H9 (cell line): Measurements from ENCODE around the gene IFT81. TPM values are rescaled to one million over a fixed set of nuclear protein-coding genes. Genes with fewer than 3 reads are reported as not detected.

ENCODE experiments used
- DNase-seq: peaks from one replicate; pipeline ENCODE4 v3.0.0-alpha.2; 2017
- H2AFZ ChIP-seq: one replicate; pipeline ENCODE4 v1.6.1; 2013; ENCODE audit warnings: mild to moderate bottlenecking, low read length, control low read depth, moderate library complexity
- H2AK5ac ChIP-seq: 2 replicates; pipeline ENCODE4 v1.6.1; 2013; ENCODE audit warnings: low read length, control low read depth, mixed read lengths; ENCODE audit not compliant: insufficient read length
- H2BK120ac ChIP-seq: one replicate; pipeline ENCODE4 v1.6.1; 2013; ENCODE audit warnings: low read depth, mild to moderate bottlenecking, low read length, control low read depth, inconsistent platforms; ENCODE audit not compliant: poor library complexity, severe bottlenecking
- H2BK12ac ChIP-seq: 2 replicates; pipeline ENCODE4 v1.6.1; 2013; ENCODE audit warnings: low read length, control low read depth, mixed read lengths, low read depth; ENCODE audit not compliant: insufficient read length
- H2BK15ac ChIP-seq: 2 replicates; pipeline ENCODE4 v1.6.1; 2013; ENCODE audit warnings: low read depth, low read length, control low read depth
- H2BK20ac ChIP-seq: one replicate; pipeline ENCODE4 v1.6.1; 2013; ENCODE audit warnings: low read depth, mild to moderate bottlenecking, low read length, control low read depth, inconsistent platforms; ENCODE audit not compliant: poor library complexity, severe bottlenecking
- H2BK5ac ChIP-seq: 2 replicates; pipeline ENCODE4 v1.6.1; 2013; ENCODE audit warnings: low read length, control low read depth, mixed read lengths; ENCODE audit not compliant: insufficient read length
- H3K14ac ChIP-seq: 2 replicates; pipeline ENCODE4 v1.6.1; 2013; ENCODE audit warnings: low read length, control low read depth; ENCODE audit not compliant: insufficient read depth
- H3K18ac ChIP-seq: 2 replicates; pipeline ENCODE4 v1.6.1; 2013; ENCODE audit warnings: low read depth, mild to moderate bottlenecking, mixed read lengths, low read length, control low read depth; ENCODE audit not compliant: insufficient read length
- H3K23ac ChIP-seq: 2 replicates; pipeline ENCODE4 v1.6.1; 2013; ENCODE audit warnings: low read length, control low read depth, mixed read lengths, low read depth; ENCODE audit not compliant: insufficient read length
- H3K23me2 ChIP-seq: 2 replicates; pipeline ENCODE4 v1.6.1; 2013; ENCODE audit warnings: low read depth, mild to moderate bottlenecking, mixed read lengths, low read length, control low read depth; ENCODE audit not compliant: insufficient read length, poor library complexity, severe bottlenecking
- H3K27ac ChIP-seq: 2 replicates; pipeline ENCODE4 v1.5.1; 2013; ENCODE audit warnings: low read length, control low read depth, mixed read lengths, low read depth; ENCODE audit not compliant: insufficient read length
- H3K27me3 ChIP-seq: 2 replicates; pipeline ENCODE4 v1.6.1; 2013; ENCODE audit warnings: low read length, control low read depth, inconsistent platforms; ENCODE audit not compliant: insufficient read depth
- H3K4ac ChIP-seq: 2 replicates; pipeline ENCODE4 v1.6.1; 2013; ENCODE audit warnings: low read depth, mild to moderate bottlenecking, control low read depth, inconsistent platforms, low read length, moderate library complexity
- H3K4me1 ChIP-seq: 2 replicates; pipeline ENCODE4 v1.6.1; 2013; ENCODE audit warnings: low read length, control low read depth, inconsistent platforms; ENCODE audit not compliant: insufficient read depth
- H3K4me2 ChIP-seq: 2 replicates; pipeline ENCODE4 v1.6.1; 2013; ENCODE audit warnings: low read length, control low read depth, mixed read lengths; ENCODE audit not compliant: insufficient read length, insufficient read depth
- H3K56ac ChIP-seq: 2 replicates; pipeline ENCODE4 v1.6.1; 2013; ENCODE audit warnings: low read depth, mild to moderate bottlenecking, mixed read lengths, low read length, control low read depth; ENCODE audit not compliant: insufficient read length
- H3K79me1 ChIP-seq: 2 replicates; pipeline ENCODE4 v1.6.1; 2013; ENCODE audit warnings: low read depth, mild to moderate bottlenecking, moderate library complexity, low read length, control low read depth, inconsistent platforms; ENCODE audit not compliant: insufficient read depth, poor library complexity, severe bottlenecking
- H3K79me2 ChIP-seq: 2 replicates; pipeline ENCODE4 v1.6.1; 2013; ENCODE audit warnings: low read length, control low read depth, inconsistent platforms; ENCODE audit not compliant: insufficient read depth
- H3K9ac ChIP-seq: 2 replicates; pipeline ENCODE4 v1.6.1; 2013; ENCODE audit warnings: low read length, control low read depth, mixed read lengths; ENCODE audit not compliant: insufficient read length; ENCODE audit errors: extremely low read depth
- H3K9me3 ChIP-seq: one replicate; pipeline ENCODE4 v1.6.1; 2013; ENCODE audit warnings: low read depth, low read length, inconsistent platforms; ENCODE audit not compliant: control insufficient read depth
- H3T11ph ChIP-seq: one replicate; pipeline ENCODE4 v1.6.1; 2013; ENCODE audit warnings: mild to moderate bottlenecking, low read length, control low read depth, inconsistent platforms
- H4K20me1 ChIP-seq: one replicate; pipeline ENCODE4 v1.6.1; 2013; ENCODE audit not compliant: control insufficient read depth, insufficient read length, insufficient read depth
- H4K5ac ChIP-seq: 2 replicates; pipeline ENCODE4 v1.6.1; 2013; ENCODE audit warnings: low read depth, mild to moderate bottlenecking, mixed read lengths, low read length, control low read depth; ENCODE audit not compliant: insufficient read length
- H4K8ac ChIP-seq: replicated peaks from 2 replicates; pipeline ENCODE4 v1.6.1; 2013; ENCODE audit warnings: low read length, control low read depth, mixed read lengths, low read depth; ENCODE audit not compliant: insufficient read length
- H4K91ac ChIP-seq: 2 replicates; pipeline ENCODE4 v1.6.1; 2013; ENCODE audit warnings: low read depth, mild to moderate bottlenecking, moderate library complexity, mixed read lengths, low read length, control low read depth; ENCODE audit not compliant: insufficient read length
- H3K27ac Mint-ChIP-seq, 3 experiments: 2 replicates in 2 of 3; 3 replicates in 1 of 3; pipeline ENCODE4 v1.8.0; 2020 to 2021; ENCODE audit warnings: mixed read lengths in 3 of 3, mild to moderate bottlenecking in 1 of 3, moderate library complexity in 1 of 3
- H3K27me3 Mint-ChIP-seq: 2 replicates; pipeline ENCODE4 v1.8.0; 2021; ENCODE audit warnings: low read depth, mild to moderate bottlenecking, moderate library complexity, mixed read lengths
- H3K36me3 Mint-ChIP-seq, 3 experiments: 2 replicates in 2 of 3; 3 replicates in 1 of 3; pipeline ENCODE4 v1.8.0; 2020 to 2021; ENCODE audit warnings: low read depth in 3 of 3, mixed read lengths in 3 of 3; ENCODE audit not compliant: insufficient read depth in 1 of 3
- H3K4me1 Mint-ChIP-seq, 2 experiments: 2 replicates each; pipeline ENCODE4 v1.8.0; 2020; ENCODE audit warnings: mixed read lengths in 2 of 2
- H3K4me3 Mint-ChIP-seq, 2 experiments: 2 replicates in 1 of 2; 3 replicates in 1 of 2; pipeline ENCODE4 v1.8.0; 2020 to 2021; ENCODE audit warnings: mild to moderate bottlenecking in 2 of 2, mixed read lengths in 2 of 2, moderate library complexity in 1 of 2
- H3K9me3 Mint-ChIP-seq, 2 experiments: 2 replicates in 1 of 2; 3 replicates in 1 of 2; pipeline ENCODE4 v1.8.0; 2020; ENCODE audit warnings: mild to moderate bottlenecking in 2 of 2, mixed read lengths in 2 of 2, moderate library complexity in 1 of 2
- CTCF ChIP-seq: fragments of 200-600 bp; sonication (generic); conservative IDR thresholded peaks from 3 replicates; pipeline ENCODE4 v1.8.0; 2021; ENCODE audit warnings: antibody characterized with exemption, mild to moderate bottlenecking
- WGBS: extraction: QIAGEN DNeasy Blood & Tissue Kit; methylation state at CpG from one replicate; pipeline ENCODE4 v1.1.7; 2013; ENCODE audit warnings: missing lambda C conversion rate, low lambda C conversion rate, mixed read lengths; ENCODE audit not compliant: insufficient read length; ENCODE audit errors: extremely low coverage; 5-methylcytosine and 5-hydroxymethylcytosine counted together
- total RNA-seq: library from RNA; stranded (reverse); gene quantifications from 2 replicates; pipeline ENCODE4 v1.2.1, GENCODE V29; 2021

The IFT81 gene
- total RNA-seq, 1 experiment from 2014 or later, result 9.3 TPM

- Histone ChIP-seq H3T11ph (no peak overlapping the region), H3K4me1 (no peaks in the 10 kb centered on the region; the same call in 1 of the 2 replicates), H2BK12ac (no peak overlapping the region), H3K14ac (no peak overlapping the region), H2BK5ac (no peak overlapping the region), H3K56ac (no peak overlapping the region), H3K79me2 (no peaks in the 10 kb centered on the region), H3K9me3 (no peaks in the 10 kb centered on the region), H3K23ac (no peak overlapping the region), H3K4ac (no peak overlapping the region), H4K91ac (no peak overlapping the region), H3K4me2 (no peak overlapping the region), H2BK20ac (no peak overlapping the region), H4K5ac (no peak overlapping the region), H3K27ac (no peak overlapping the region), H4K20me1 (no peaks in the 10 kb centered on the region), H3K9ac (no peak overlapping the region), H2BK120ac (no peak overlapping the region), H4K8ac (no peak overlapping the region), H3K79me1 (no peaks in the 10 kb centered on the region), H3K18ac (no peak overlapping the region), H3K23me2 (no peaks in the 10 kb centered on the region), H2BK15ac (no peak overlapping the region), H3K27me3 (no peaks in the 10 kb centered on the region), H2AFZ (no peak overlapping the region), H2AK5ac (no peak overlapping the region)
- peaks cover 5 to 9% of the 10 kb centered on the region in 2 experiments for H3K4me1 Mint-ChIP-seq
- H3K4me3 Mint-ChIP-seq, result no peak overlapping the region
- no CpG with 5 or more reads among the region's 1 CpG for WGBS
- TF ChIP-seq CTCF, result no peak
- H3K36me3 Mint-ChIP-seq, result no peaks in the 10 kb centered on the region
- no peaks in the 10 kb centered on the region for H3K9me3 Mint-ChIP-seq
- no peak overlapping the region for H3K27ac Mint-ChIP-seq
- no peak for DNase-seq
- no peaks in the 10 kb centered on the region for H3K27me3 Mint-ChIP-seq
Measured at GRCh38 chr12:110228756-110229155, 104.6 kb downstream of the IFT81 start.
